Endothelial cell of umbilical vein (primary cell): ENCODE results near the gene RARRES1. TPM values are rescaled to one million over a fixed set of nuclear protein-coding genes. Genes with fewer than 3 reads are reported as not detected.

Experiments used
- BruUV-seq: library from RNA; stranded (reverse); fragments of 400-500 nt; replicated peaks from 2 replicates; lab custom pipeline; 2021; lab: Mats Ljungman, UMichigan
- CTCF ChIA-PET: fragments of 300-600, 350-600 bp; sonication (Branson Sonifier 250); formaldehyde crosslinking; loops from one replicate; lab custom pipeline; 2021; ENCODE audit warnings: antibody characterized with exemption, inconsistent platforms; lab: Charles Lee
- POLR2A ChIA-PET: fragments of 300-600, 350-600 bp; sonication (Branson Sonifier 250); formaldehyde crosslinking; loops from one replicate; lab custom pipeline; 2021; ENCODE audit warnings: antibody characterized with exemption, inconsistent platforms; lab: Charles Lee
- DNase-seq: peaks from one replicate; pipeline ENCODE4 v3.0.0-alpha.2; 2011; ENCODE audit warnings: low read depth, low spot score
- FAIRE-seq: peaks from 2 replicates; lab custom pipeline; 2011; peaks lifted over from hg19 to GRCh38; lab: Jason Lieb, UNC
- H2AFZ ChIP-seq: 2 replicates; pipeline ENCODE4 v1.6.0; 2012; ENCODE audit warnings: low read depth, low read length, control low read depth, inconsistent platforms
- H3K27ac ChIP-seq: 2 replicates; pipeline ENCODE4 v1.5.1; 2011; ENCODE audit warnings: low read depth, mild to moderate bottlenecking, control low read depth, low read length, moderate library complexity; ENCODE audit not compliant: insufficient read depth
- H3K27me3 ChIP-seq, 2 experiments: 2 replicates each; pipeline versions ENCODE4 v1.6.0 to v1.6.1; 2011; ENCODE audit warnings: low read length in 2 of 2, mixed read lengths in 1 of 2; ENCODE audit not compliant: control insufficient read depth in 2 of 2, insufficient read depth in 2 of 2
- H3K36me3 ChIP-seq, 2 experiments: 2 replicates in 1 of 2; 3 replicates in 1 of 2; pipeline ENCODE4 v1.5.1; 2011; ENCODE audit warnings: low read length in 2 of 2, mild to moderate bottlenecking in 1 of 2, moderate library complexity in 1 of 2; ENCODE audit not compliant: control insufficient read depth in 2 of 2, insufficient read depth in 2 of 2; ENCODE audit errors: extremely low read depth in 1 of 2
- H3K4me1 ChIP-seq: 3 replicates; pipeline ENCODE4 v1.5.1; 2011; ENCODE audit warnings: mild to moderate bottlenecking, low read length; ENCODE audit not compliant: control insufficient read depth, insufficient read depth; ENCODE audit errors: extremely low read depth
- H3K4me2 ChIP-seq: 2 replicates; pipeline ENCODE4 v1.6.1; 2011; ENCODE audit warnings: low read length, control low read depth, mixed read lengths; ENCODE audit not compliant: insufficient read depth
- H3K4me3 ChIP-seq, 3 experiments: fragments of 200-600 bp in 1 of 3; sonication (generic), shearing (Covaris generic) in 1 of 3; replicated peaks in 1 of 3; 2 replicates each; pipeline ENCODE4 v1.5.1; 2011 to 2016; ENCODE audit warnings: control low read depth in 3 of 3, low read length in 3 of 3, mild to moderate bottlenecking in 2 of 3, inconsistent platforms in 1 of 3, low read depth in 1 of 3, moderate library complexity in 1 of 3; ENCODE audit not compliant: insufficient read depth in 1 of 3
- H3K79me2 ChIP-seq: 2 replicates; pipeline ENCODE4 v1.6.0; 2012; ENCODE audit warnings: low read length, inconsistent platforms; ENCODE audit not compliant: control insufficient read depth, insufficient read depth
- H3K9ac ChIP-seq: replicated peaks from 2 replicates; pipeline ENCODE3; 2011; ENCODE audit warnings: low read length, control low read depth; ENCODE audit not compliant: insufficient read depth; ENCODE audit errors: extremely low read depth
- H3K9me1 ChIP-seq: replicated peaks from 3 replicates; pipeline ENCODE4 v1.6.0; 2011; ENCODE audit warnings: mild to moderate bottlenecking, low read length; ENCODE audit not compliant: control insufficient read depth, insufficient read depth; ENCODE audit errors: extremely low read depth
- H3K9me3 ChIP-seq: replicated peaks from 2 replicates; pipeline ENCODE4 v1.5.1; 2012; ENCODE audit warnings: low read length, inconsistent platforms; ENCODE audit not compliant: control insufficient read depth, insufficient read depth
- H4K20me1 ChIP-seq: replicated peaks from 2 replicates; pipeline ENCODE3; 2011; ENCODE audit warnings: mild to moderate bottlenecking, low read length; ENCODE audit not compliant: control insufficient read depth, insufficient read depth; ENCODE audit errors: extremely low read depth
- EZH2 ChIP-seq: IDR thresholded peaks from 2 replicates; pipeline ENCODE4 v1.6.1; 2012; ENCODE audit warnings: borderline replicate concordance, low read depth, mild to moderate bottlenecking, moderate library complexity, low read length, inconsistent platforms; ENCODE audit not compliant: severe bottlenecking
- FOS ChIP-seq: IDR thresholded peaks from 2 replicates; pipeline ENCODE4 v1.6.1; 2011; ENCODE audit warnings: mild to moderate bottlenecking, low read length, moderate library complexity, borderline replicate concordance; ENCODE audit not compliant: insufficient read depth
- GATA2 ChIP-seq: IDR thresholded peaks from 2 replicates; pipeline ENCODE4 v1.7.0; 2011; ENCODE audit warnings: low read depth, mild to moderate bottlenecking, moderate library complexity, mixed read lengths, low read length; ENCODE audit not compliant: insufficient read length, insufficient read depth
- JUN ChIP-seq: IDR thresholded peaks from 2 replicates; pipeline ENCODE4 v1.6.1; 2011; ENCODE audit warnings: borderline replicate concordance, low read depth; ENCODE audit not compliant: insufficient read length, insufficient read depth
- MYC ChIP-seq: IDR thresholded peaks from one replicate; pipeline ENCODE4 v1.6.1; 2011; ENCODE audit warnings: mild to moderate bottlenecking, low read depth, low read length
- POLR2A ChIP-seq: IDR thresholded peaks from 2 replicates; pipeline ENCODE4 v1.6.1; 2012; ENCODE audit warnings: low read depth, mild to moderate bottlenecking, control low read depth, low read length
- POLR2AphosphoS5 ChIP-seq: IDR thresholded peaks from 2 replicates; pipeline ENCODE4 v1.6.1; 2012; ENCODE audit warnings: low read depth, mild to moderate bottlenecking, control low read depth, low read length, moderate library complexity; ENCODE audit not compliant: insufficient read depth
- dilution Hi-C: fragments of 300-500 bp; cut with MboI; formaldehyde crosslinking; loops from one replicate; pipeline ENCODE4 v1.15.0; 2019; ENCODE audit warnings: low sequenced_read_pairs; ENCODE audit not compliant: extremely low pct_ligation_motif_present
- intact Hi-C: fragments of 100-400 bp; cut with micrococcal nuclease; formaldehyde crosslinking; loops from one replicate; pipeline ENCODE4 v1.10.0; 2022
- polyA plus RNA-seq, 4 experiments: library from polyadenylated mRNA; depleted of rRNA in 3 of 4; stranded (reverse) in 3 of 4; unstranded in 1 of 4; fragments of >200 nt; gene quantifications; 2 replicates each; pipeline versions ENCODE4 v1.2.1 to v1.2.3, GENCODE V29; 2011 to 2012; ENCODE audit warnings: missing spikeins in 1 of 4
- total RNA-seq: library from RNA; stranded (reverse); gene quantifications from 2 replicates; pipeline ENCODE4 v1.2.3, GENCODE V29; 2021
- TF ChIP-seq, protein P1 (sequence below), 2 donors: IDR thresholded peaks; 1 replicate in 1 of 2; 2 replicates in 1 of 2; pipeline ENCODE4 v1.5.1; 2011; ENCODE audit warnings: low read length in 2 of 2, mild to moderate bottlenecking in 2 of 2, moderate library complexity in 2 of 2, control low read depth in 1 of 2, inconsistent platforms in 1 of 2, low read depth in 1 of 2; ENCODE audit not compliant: insufficient read depth in 1 of 2; ENCODE audit errors: extremely low read depth in 1 of 2
- TF ChIP-seq, protein P2 (sequence below): IDR thresholded peaks from 2 replicates; pipeline ENCODE4 v1.6.1; 2011; ENCODE audit not compliant: insufficient read depth, insufficient read length

RARRES1 gene
- total and polyA plus RNA-seq, 2 donors (not counting 3 experiments of a cell fraction or from before 2014, with no cell fraction given) = 0.98 to 1.5 TPM

DNA sequence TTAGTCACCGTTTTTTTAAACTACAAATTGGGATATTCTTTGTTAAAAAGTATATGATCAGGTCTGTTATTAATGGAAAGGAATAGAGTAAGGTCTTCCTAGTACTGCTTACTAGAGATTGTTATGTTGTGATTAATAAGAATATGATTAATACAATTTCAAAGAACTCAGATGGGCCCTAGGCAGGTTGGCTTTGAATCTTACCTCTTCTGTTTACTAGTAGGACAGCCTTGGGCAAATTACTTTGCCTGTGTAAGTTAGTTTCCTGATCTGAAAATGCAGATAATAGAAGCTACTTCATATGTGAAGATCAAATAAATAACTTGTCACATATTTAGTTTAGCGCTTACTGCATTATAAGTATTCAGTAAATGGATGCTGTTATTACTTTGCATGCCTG is 81.1 kb downstream of the RARRES1 start:
- Histone ChIP-seq H3K79me2 (peaks cover 10% of the 10 kb centered on the region), H3K36me3 (peaks cover under 1 to 26% of the 10 kb centered on the region in 2 experiments), H3K9me1 (no peaks in the 10 kb centered on the region), H3K9me3 (no peaks in the 10 kb centered on the region), H3K27ac (no peak overlapping the region), H3K4me1 (peaks cover 23% of the 10 kb centered on the region), H3K4me2 (no peak overlapping the region), H3K4me3 (no peak overlapping the region), H3K9ac (no peak overlapping the region), H2AFZ (no peak overlapping the region), H4K20me1 (no peaks in the 10 kb centered on the region), H3K27me3 (no peaks in the 10 kb centered on the region)
- dilution Hi-C loops = no loop called here
- intact Hi-C loops = loop anchor here (10.0 kb wide), 1 partner anchor 1114 kb away; no protein-coding TSS in a partner anchor
- BruUV-seq = no TSS peak
- no peak for FAIRE-seq
- TF ChIP-seq, protein P1, sequence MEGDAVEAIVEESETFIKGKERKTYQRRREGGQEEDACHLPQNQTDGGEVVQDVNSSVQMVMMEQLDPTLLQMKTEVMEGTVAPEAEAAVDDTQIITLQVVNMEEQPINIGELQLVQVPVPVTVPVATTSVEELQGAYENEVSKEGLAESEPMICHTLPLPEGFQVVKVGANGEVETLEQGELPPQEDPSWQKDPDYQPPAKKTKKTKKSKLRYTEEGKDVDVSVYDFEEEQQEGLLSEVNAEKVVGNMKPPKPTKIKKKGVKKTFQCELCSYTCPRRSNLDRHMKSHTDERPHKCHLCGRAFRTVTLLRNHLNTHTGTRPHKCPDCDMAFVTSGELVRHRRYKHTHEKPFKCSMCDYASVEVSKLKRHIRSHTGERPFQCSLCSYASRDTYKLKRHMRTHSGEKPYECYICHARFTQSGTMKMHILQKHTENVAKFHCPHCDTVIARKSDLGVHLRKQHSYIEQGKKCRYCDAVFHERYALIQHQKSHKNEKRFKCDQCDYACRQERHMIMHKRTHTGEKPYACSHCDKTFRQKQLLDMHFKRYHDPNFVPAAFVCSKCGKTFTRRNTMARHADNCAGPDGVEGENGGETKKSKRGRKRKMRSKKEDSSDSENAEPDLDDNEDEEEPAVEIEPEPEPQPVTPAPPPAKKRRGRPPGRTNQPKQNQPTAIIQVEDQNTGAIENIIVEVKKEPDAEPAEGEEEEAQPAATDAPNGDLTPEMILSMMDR (IDR thresholded peaks at IDR 0.05; ENCODE audit: extremely low read depth in 1 of 2, insufficient read depth in 1 of 2, low read depth in 1 of 2, low read length in 2 of 2) = no peak
- TF ChIP-seq, protein P2, sequence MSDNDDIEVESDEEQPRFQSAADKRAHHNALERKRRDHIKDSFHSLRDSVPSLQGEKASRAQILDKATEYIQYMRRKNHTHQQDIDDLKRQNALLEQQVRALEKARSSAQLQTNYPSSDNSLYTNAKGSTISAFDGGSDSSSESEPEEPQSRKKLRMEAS = no peak
- TF ChIP-seq POLR2A (no peak), GATA2 (no peak), JUN (no peak), EZH2 (no peak), POLR2AphosphoS5 (no peak), FOS (no peak), MYC (no peak)
- CTCF ChIA-PET = interaction anchor here (0.9 to 4.0 kb wide), 4 partner anchors 8 to 138 kb away, joined by 3 to 19 read pairs (median 10); no protein-coding TSS in a partner anchor
- no peak for DNase-seq
- POLR2A ChIA-PET = no interaction called here
